Activated CD4-positive, alpha-beta T cell treated with anti-CD3 and anti-CD28 coated beads, Interleukin-2, amount 50 U/mL, for 48 hours (primary cell): ENCODE data around the gene TVP23A.

ENCODE experiments used
- DNase-seq, 2 experiments: peaks; one replicate each; pipeline ENCODE4 v3.0.0-alpha.2; 2020

The TVP23A gene

DNA sequence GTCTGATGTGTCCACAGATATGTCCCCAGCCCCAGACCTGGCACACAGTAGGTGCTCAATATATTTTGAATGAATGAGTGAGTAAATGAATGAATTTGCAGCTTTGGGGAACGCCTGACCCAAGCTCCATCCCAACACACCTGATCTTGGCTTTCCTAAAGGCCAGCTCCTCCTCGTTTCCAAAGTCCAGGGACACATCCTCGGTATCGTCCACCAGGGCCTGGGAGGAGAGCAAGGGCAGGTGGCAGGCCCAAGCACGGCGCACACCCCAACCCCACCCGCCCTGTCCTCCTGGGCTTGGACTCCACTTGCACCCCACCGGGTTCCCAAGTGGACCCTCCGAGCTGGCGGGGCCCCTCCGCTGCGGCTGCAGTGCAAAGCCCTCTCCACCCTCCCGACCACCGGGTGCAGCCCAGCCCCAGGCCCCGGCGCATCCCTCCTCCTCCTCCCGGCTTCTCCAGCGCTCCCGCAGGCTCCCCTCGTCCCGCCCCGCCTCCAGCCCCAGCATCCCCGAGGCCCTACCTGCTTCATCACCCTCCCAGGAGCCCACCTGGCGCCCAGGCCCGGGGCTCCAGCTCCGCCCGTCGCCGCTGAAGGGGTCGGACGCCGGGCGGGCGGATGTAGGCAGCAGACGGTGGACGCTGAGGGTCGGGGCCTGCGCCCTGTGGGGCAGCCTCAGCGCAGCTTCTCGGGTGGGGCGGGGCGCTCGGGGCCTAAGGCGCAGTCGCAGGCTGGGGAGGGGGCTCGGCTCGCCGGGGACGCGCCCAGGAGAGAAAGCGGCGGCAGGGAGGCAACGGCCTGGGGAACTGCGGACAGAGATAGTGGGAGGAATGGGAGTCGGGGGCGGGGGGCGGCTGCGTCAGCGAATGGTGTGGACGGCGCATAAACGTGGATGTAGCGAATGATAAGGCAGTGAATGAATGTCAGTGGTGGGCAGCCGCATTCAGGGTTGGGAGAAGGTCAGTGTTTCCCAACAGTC is at the start of gene TVP23A:
Gene TVP23A (minus strand): TSS at position 832 of the 979 bp plus-strand sequence. CDS start 301 bp downstream, at position 531.
- no peak for DNase-seq

DNA sequence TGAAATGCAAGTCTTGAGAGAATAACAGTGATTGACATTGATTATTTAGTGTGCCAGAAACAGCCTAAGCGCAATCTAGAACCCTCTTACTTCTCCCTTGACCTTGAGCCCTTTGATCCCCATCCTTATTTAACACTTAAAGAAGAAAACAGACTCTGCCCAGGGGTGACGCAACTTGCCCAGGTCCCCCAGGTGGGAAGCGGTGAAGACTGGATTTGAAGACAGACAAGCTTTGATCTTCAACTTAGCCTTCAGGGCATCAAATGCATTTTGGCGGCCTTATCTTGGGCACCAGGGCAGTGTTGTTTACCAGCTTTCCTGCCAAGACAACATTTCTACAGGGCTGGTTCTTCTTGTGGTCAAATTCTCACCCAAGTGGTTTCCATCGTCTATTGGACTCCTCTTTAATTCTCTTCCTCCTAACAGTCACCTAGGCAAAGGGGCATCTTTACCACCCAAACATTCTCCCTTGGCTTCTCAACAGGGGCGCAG is 49.6 kb upstream of the TVP23A start:
- no peak for DNase-seq

DNA sequence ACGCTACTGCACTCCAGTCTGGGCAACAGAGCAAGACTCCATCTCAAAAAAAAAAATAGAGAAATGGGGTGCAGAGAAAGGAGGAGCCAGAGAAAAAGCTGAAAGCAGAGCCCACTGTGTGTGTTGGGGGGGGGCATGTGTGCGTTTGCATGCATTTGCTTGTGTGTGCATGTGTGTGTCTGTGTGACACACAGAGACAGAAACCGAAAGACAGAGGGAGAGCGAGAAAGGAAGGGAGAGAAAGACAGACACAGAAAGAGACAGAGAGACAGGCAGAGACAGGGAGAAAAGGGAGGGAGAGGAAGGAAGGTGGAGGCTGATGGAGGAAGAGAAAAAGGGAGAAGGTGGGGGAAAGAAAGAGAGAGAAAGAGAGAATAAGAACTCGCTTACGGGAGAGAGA is 48.6 kb upstream of the TVP23A start:
- no peak for DNase-seq

DNA sequence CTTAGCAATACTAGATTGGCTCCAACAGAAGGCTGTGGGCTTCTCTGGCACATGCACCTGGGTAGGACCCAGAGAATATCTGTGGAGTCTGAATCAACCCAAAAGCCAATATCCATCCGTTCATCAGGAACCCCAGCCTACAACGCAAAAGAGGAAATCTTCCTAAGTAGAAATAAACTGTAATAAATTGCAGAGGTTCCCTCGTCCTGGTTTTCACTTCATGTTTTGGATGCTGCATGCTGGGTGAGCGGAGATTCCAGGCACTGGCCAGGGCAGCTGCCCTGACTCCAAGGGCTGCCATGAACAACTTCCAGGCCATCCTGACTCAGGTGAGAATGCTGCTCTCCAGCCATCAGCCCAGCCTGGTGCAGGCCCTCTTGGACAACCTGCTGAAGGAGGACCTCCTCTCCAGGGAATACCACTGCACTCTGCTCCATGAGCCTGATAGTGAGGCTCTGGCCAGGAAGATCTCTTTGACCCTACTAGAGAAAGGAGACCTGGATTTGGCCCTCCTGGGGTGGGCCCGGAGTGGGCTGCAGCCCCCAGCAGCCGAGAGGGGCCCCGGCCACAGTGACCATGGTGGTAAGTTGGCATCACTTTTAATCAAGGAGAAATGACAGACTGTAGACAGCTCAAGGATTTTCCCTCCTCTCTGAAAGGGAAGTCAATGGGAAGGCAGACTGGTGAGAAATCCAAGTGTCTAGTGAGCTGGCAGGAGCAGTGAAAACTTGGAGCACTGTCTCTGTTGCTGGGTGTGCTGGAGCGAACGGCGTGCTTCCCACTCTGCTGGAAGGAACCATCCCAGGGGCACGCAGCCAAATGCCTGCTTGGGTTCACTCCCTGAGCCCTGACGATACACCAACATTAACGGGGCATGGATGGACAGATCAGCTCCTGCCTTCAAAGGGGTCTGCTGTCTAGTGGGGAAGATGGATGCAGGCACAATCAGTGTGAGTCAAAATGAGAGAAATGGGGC is 47.7 kb upstream of the TVP23A start:
- no peak for DNase-seq

DNA sequence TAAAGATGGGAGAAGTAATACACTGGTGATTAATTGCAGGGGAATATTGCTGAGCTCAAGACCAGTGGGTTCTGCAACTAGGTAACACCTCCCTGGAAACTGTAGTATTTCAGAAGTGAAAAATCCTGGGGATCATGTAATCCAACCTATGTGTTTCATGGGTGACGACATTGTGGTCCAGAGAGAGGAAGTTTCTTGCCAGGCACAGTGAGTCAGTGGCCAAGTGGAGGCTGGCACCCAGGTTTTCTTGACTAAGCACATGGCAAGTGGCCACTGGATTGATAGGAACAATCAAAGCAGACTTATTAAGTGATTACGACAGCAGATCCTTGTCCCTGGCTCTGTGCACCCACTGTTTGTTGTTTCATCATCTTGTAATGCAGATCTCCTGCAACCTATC is 43.8 kb upstream of the TVP23A start:
- no peak for DNase-seq

DNA sequence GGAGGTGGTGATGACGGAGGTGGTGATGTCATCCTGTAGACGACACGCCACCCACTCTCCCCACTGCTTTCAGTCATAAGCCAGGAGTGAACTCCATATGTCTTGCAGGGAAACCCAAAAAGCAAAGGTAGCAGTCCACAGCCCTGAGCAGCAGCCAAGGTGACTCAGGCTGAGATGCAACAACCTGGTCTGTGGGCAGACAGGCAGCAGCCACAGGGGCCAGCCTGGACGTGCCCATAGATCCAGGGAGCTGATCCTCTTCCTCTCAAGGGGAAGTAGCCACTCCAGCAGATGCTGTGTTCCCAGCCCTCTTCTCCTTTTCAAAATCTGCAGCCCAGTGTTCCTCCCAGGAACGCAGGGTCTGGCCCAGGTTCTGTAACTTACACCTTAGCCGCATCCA is 41.1 kb upstream of the TVP23A start:
- no peak for DNase-seq

DNA sequence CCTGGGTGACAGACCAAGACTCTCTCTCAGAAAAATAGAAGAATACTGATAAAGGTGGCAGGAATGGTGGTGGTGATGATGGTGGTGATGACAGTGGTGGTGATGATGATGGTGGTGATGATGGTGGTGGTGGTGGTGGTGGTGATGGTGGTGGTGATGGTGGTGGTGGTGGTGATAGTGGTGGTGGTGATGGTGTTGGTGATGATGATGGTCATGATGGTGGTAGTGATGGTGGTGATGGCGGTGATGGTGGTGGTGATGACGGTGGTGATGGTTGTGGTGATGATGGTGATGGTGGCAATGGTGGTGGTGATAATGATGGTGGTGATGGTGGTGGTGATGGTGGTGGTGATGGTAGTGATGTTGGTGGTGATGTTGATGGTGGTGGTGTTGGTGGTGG is 40.4 kb upstream of the TVP23A start:
- DNase-seq, result no peak

DNA sequence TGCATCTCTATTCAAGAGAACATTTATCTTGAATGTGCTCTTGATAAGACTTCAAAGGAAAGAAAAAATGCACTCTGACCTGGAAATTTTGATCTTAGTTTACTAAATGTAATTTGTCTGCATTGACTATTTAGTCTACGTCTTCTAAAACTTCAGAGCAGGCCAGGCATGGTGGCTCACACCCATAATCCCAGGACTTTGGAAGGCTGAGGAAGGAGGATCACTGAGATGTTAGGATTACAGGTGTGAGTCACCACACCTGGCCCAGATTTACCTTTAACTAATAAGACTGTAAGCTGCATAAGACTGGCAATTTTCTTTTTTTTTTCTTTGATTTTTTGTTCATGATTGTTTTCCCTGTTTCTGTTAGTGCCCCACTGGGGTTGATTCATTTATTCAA is 39.6 kb upstream of the TVP23A start:
- no peak for DNase-seq

DNA sequence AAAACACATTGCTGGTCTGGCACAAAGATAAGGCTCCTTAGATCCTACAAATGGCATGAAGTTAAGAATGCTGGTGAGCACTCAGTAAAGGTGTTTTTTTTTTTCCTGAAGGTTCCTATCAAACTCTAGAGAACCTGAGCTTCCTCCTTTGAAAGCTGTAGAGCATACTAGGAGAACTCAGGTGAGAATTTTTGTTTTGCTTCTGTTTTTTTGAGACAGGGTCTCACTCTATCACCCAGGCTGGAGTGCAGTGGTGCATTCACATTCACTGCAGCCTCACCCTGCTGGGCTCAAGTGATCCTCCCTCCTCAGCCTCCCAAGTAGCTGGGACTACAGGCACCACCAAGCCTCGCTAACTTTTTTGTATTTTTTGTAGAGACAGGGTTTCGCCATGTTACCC is 37.4 kb upstream of the TVP23A start:
- DNase-seq, result no peak

DNA sequence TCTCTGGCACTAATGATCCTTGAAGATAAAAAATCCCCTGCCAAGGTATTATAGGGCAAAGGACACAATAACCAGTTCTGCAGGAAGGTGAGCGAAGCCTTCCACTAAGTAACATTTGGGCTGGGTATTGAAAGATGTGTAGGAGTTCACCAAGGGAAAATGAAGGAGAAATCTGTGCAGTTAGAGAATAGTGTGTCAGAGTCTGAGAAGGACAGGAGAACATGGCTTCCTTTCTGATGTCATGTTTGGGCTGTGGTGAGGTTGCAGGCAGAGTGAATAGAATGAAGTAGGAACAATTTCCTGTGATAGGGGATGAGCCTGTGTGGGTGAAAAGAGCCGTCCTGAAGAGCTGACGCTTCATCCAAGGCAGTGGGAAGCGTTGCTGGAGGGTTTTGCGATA is 34.4 kb upstream of the TVP23A start:
- no peak for DNase-seq

DNA sequence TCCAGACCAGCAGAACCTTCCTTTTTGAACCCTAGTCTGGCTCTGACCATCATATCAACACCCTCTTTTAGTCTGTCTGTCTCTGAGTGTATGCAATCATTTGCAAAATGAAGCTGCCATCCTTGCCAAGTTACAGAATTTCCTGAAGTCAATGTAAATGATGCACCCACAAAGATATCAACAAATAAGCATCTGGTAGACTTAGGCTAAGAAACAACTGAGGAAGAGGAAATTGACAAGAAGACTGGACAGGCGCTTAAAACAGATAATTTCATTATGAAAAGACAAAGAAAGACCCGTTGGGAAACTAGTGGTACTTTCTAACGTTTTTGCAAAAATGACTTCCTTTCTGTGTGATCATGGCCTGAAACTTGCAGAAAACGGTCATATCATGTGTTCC is 33.7 kb upstream of the TVP23A start:
- DNase-seq, result no peak

DNA sequence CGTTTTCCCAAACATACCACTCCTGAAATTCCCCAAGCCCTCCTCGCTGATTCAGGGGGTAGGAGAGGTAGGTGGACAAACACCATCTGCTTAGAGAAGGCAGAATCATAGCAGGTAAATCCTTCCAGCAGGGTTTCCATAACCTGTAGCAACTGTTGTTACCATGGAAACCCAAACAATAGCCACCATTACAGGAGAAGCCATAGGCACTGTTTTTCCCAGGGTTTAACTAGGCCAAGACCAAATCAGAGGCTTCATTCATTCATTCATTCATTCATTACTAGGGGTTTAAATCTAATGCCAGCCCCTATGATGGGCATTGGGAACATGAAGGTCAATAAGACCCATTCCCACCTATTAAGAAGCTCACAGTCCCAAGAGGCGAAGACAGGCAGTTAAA is 32.9 kb upstream of the TVP23A start:
- DNase-seq, result no peak

DNA sequence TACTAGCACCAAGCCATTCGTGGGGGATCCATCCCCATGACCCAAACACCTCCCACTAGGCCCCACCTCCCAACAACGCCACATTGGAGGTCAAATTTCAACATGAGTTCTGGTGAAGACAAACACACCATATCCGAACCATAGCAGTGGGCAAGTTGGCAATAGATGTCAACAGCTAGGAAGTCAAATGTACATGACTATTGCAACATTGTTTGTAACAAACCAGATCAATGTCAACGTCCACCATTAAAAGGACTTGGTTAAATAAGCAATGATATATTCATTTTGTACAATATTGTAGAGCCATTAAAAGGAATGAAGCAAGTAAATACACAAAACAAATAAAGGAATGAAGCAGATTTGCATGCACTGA is 31.9 kb upstream of the TVP23A start:
- no peak for DNase-seq

DNA sequence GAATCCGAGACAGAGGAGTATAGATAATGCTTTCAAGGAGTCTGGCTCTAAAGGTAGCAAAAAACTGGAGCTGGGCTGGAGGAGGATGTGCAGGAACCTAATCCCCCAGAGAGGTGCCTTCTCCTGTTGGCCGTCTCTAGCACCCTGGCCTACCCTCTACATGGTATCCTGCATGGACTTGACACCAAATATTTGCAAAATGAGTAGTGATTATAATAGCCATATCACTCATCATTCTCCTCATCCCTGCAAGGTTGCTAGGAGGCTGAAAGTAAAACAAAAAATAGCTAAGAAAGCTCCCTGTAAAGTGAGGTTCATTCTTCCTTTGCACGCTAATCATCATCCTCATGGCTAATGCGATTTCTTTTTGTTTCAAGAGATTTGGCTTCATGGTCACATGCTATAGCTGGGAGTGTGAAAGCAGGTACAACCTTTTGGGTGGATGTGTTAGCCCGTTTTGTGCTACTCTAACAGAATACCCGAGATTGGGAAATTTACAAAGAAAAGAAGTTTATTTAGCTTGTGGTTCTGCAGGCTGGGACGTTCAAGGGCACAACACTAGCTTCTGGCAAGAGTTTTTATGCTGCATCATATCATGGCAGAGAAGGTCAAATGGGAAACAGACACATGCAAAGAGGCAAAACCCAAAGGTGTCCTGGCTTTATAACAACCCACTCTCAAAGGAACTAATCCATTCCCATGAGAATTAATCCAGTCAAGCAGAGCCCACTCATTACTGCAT is 31.3 kb upstream of the TVP23A start:
- no peak for DNase-seq

DNA sequence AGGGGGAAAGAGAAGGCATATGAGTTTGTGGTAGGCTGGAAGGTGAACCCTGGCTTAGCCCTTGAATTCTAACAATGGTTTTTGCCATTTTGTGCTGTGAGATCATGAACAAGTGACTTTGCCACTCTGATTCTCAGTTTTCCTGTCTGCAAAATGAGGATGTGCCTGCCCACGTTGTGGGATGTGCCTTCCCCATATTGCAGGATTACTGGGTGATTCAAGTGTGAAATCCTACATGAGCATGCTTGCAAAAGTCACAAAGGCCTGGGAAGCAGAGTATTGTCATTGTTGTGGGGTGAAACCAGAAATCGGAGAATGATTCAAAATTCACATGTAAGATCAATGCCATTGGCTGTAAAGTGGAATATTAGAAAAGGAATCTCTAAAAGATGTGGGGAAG is 28.6 kb upstream of the TVP23A start:
- no peak for DNase-seq

DNA sequence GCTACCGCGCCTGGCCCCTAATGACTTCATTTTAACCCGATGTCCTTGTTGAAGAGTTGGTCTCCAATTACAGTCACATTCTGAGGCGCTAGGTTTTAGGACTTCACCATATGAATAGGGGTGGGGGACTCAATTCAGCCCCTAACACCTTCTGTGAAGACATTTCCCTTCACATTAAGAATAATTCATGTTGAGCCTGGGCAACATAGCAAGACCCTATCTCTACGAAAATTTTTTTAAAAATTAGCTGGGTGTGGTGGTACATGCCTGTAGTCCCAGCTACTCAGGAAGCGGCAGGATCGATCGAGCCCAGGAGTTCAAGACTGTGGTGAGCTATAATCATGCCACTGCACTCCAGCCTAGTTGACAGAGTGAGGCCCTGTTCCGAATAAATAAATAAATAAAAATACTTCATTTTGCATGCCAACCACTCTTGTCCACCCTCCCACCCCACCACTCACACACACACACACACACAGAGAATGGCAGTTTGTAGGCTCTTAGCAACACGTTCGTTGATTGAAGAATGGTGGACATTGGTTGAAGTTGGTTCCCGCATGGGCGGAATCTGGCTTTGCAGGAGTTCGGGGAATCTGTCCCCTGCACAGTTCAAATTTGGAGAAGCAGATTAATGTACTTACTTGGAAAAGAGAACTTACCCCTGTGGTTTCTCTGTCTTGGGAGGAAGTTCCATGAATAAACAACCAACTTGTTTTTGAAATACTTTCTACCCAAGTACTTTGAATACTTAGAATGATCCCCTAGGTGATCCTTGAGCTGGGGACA is 27.8 kb upstream of the TVP23A start:
- DNase-seq, result no peak

DNA sequence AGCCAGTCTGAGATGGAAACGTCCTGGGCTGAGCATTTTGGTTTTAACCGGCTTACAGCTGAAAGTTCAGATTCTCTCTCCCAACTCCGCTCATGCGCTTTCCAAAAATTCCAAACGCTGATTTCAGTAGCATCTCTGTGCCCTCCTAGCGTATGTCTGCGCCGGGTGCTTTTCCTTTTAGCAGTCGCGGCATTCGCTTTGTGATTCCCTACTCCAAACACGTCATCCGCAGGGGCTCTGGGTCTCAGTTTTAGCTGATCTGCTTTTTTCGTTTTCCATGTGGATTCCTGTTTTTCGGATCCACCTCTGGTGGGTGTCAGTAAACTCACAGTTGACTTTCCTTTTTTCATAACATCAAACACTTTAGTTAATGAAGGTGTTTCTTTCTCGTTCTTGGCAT is 22.1 kb upstream of the TVP23A start:
- DNase-seq, result no peak

DNA sequence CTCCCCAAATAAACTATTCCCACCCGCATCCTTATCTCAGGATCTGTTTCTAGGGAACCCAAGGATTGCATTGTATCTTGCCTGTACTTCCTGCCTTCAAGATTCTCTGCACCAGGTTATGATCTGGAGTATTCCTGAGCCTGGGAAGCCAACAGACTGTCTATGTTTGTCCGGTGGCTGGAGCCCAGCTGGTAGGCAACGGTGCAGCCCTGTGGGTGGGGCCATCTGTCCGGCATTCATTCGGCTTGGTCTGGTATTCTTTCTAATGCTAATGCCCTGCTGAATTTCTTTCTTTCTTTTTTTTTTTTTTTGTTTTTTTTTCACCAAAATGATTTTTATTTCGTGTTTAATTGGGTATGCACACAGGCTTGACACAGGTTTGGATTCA is 20.7 kb upstream of the TVP23A start:
- no peak for DNase-seq

DNA sequence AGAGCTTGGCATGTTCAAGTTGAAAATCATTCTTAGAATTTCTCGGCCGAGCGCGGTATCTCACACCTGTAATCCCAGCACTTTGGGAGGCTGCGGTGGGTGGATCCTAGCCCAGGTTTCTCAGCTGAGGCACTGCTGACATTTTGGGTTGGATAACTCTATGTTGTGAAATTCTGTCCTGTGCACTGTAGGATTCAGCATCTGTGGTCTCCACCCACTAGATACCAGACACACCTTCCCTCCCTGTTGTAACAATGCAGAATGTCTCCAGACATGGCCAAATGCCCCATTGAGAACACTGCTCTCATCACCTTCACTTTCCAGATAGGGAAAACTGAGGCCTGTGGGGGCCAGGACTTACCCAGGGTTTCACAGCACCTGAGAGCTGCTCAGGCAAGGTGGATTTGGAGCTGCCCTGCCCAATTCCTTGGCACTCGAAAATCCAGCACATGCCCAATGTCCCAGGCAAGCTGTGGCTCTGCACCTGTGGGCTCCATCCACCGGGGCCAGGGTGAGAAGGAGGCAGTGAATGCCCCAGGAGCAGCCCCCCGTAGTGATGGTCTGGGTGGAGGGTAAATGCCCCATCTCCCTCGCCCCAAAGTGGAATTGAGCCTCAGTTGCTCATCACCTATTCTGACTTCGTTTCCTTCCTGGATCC is 20.2 kb upstream of the TVP23A start:
- DNase-seq, result no peak

DNA sequence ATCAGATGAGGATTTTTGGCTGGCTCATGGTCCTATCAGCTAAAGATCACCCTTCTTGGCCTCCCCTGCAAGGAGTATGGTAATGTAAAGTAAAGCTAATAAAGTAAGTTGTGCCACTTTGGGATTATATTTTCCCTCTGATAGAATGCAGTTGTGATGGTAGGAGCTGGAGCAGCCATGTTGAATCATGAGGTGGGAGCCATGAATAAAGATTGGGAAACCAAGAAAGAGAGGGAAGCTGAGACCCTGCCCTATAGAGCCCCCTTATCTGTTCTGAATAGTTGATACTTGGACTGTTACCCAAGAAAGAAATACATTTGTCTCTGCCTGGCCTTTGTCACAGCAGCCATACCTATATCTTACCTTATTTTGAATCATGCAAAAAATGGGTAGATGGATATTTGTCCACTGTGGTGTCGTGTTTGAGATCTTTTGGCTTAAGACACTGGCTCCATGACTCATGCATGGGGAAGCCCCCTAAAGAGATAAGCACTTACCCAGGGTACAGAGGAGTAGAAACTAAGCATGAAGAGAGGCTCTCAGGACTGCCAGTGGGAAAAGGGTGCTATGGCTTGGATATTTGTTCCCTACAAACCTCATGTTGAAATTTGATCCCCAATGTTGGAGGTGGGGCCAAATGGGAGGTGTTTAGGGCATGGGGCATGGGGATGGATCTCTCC is 17.7 kb upstream of the TVP23A start:
- DNase-seq, result no peak
